H9 (cell line): ENCODE measurements around the gene TMEM141. TPM values are rescaled to one million over a fixed set of nuclear protein-coding genes. Genes with fewer than 3 reads are reported as not detected.
A peak's percentile ranks its signal among the peaks of the same experiment; 100 is the strongest.

Experiments used
- DNase-seq: peaks from one replicate; pipeline ENCODE4 v3.0.0-alpha.2; 2017
- H2AFZ ChIP-seq: one replicate; pipeline ENCODE4 v1.6.1; 2013; ENCODE audit warnings: mild to moderate bottlenecking, low read length, control low read depth, moderate library complexity
- H2AK5ac ChIP-seq: 2 replicates; pipeline ENCODE4 v1.6.1; 2013; ENCODE audit warnings: low read length, control low read depth, mixed read lengths; ENCODE audit not compliant: insufficient read length
- H2BK120ac ChIP-seq: one replicate; pipeline ENCODE4 v1.6.1; 2013; ENCODE audit warnings: low read depth, mild to moderate bottlenecking, low read length, control low read depth, inconsistent platforms; ENCODE audit not compliant: poor library complexity, severe bottlenecking
- H2BK12ac ChIP-seq: 2 replicates; pipeline ENCODE4 v1.6.1; 2013; ENCODE audit warnings: low read length, control low read depth, mixed read lengths, low read depth; ENCODE audit not compliant: insufficient read length
- H2BK15ac ChIP-seq: 2 replicates; pipeline ENCODE4 v1.6.1; 2013; ENCODE audit warnings: low read depth, low read length, control low read depth
- H2BK20ac ChIP-seq: one replicate; pipeline ENCODE4 v1.6.1; 2013; ENCODE audit warnings: low read depth, mild to moderate bottlenecking, low read length, control low read depth, inconsistent platforms; ENCODE audit not compliant: poor library complexity, severe bottlenecking
- H2BK5ac ChIP-seq: 2 replicates; pipeline ENCODE4 v1.6.1; 2013; ENCODE audit warnings: low read length, control low read depth, mixed read lengths; ENCODE audit not compliant: insufficient read length
- H3K14ac ChIP-seq: 2 replicates; pipeline ENCODE4 v1.6.1; 2013; ENCODE audit warnings: low read length, control low read depth; ENCODE audit not compliant: insufficient read depth
- H3K18ac ChIP-seq: 2 replicates; pipeline ENCODE4 v1.6.1; 2013; ENCODE audit warnings: low read depth, mild to moderate bottlenecking, mixed read lengths, low read length, control low read depth; ENCODE audit not compliant: insufficient read length
- H3K23ac ChIP-seq: 2 replicates; pipeline ENCODE4 v1.6.1; 2013; ENCODE audit warnings: low read length, control low read depth, mixed read lengths, low read depth; ENCODE audit not compliant: insufficient read length
- H3K23me2 ChIP-seq: 2 replicates; pipeline ENCODE4 v1.6.1; 2013; ENCODE audit warnings: low read depth, mild to moderate bottlenecking, mixed read lengths, low read length, control low read depth; ENCODE audit not compliant: insufficient read length, poor library complexity, severe bottlenecking
- H3K27ac ChIP-seq: 2 replicates; pipeline ENCODE4 v1.5.1; 2013; ENCODE audit warnings: low read length, control low read depth, mixed read lengths, low read depth; ENCODE audit not compliant: insufficient read length
- H3K27me3 ChIP-seq: 2 replicates; pipeline ENCODE4 v1.6.1; 2013; ENCODE audit warnings: low read length, control low read depth, inconsistent platforms; ENCODE audit not compliant: insufficient read depth
- H3K4ac ChIP-seq: 2 replicates; pipeline ENCODE4 v1.6.1; 2013; ENCODE audit warnings: low read depth, mild to moderate bottlenecking, control low read depth, inconsistent platforms, low read length, moderate library complexity
- H3K4me1 ChIP-seq: 2 replicates; pipeline ENCODE4 v1.6.1; 2013; ENCODE audit warnings: low read length, control low read depth, inconsistent platforms; ENCODE audit not compliant: insufficient read depth
- H3K4me2 ChIP-seq: 2 replicates; pipeline ENCODE4 v1.6.1; 2013; ENCODE audit warnings: low read length, control low read depth, mixed read lengths; ENCODE audit not compliant: insufficient read length, insufficient read depth
- H3K56ac ChIP-seq: 2 replicates; pipeline ENCODE4 v1.6.1; 2013; ENCODE audit warnings: low read depth, mild to moderate bottlenecking, mixed read lengths, low read length, control low read depth; ENCODE audit not compliant: insufficient read length
- H3K79me1 ChIP-seq: 2 replicates; pipeline ENCODE4 v1.6.1; 2013; ENCODE audit warnings: low read depth, mild to moderate bottlenecking, moderate library complexity, low read length, control low read depth, inconsistent platforms; ENCODE audit not compliant: insufficient read depth, poor library complexity, severe bottlenecking
- H3K79me2 ChIP-seq: 2 replicates; pipeline ENCODE4 v1.6.1; 2013; ENCODE audit warnings: low read length, control low read depth, inconsistent platforms; ENCODE audit not compliant: insufficient read depth
- H3K9ac ChIP-seq: 2 replicates; pipeline ENCODE4 v1.6.1; 2013; ENCODE audit warnings: low read length, control low read depth, mixed read lengths; ENCODE audit not compliant: insufficient read length; ENCODE audit errors: extremely low read depth
- H3K9me3 ChIP-seq: one replicate; pipeline ENCODE4 v1.6.1; 2013; ENCODE audit warnings: low read depth, low read length, inconsistent platforms; ENCODE audit not compliant: control insufficient read depth
- H3T11ph ChIP-seq: one replicate; pipeline ENCODE4 v1.6.1; 2013; ENCODE audit warnings: mild to moderate bottlenecking, low read length, control low read depth, inconsistent platforms
- H4K20me1 ChIP-seq: one replicate; pipeline ENCODE4 v1.6.1; 2013; ENCODE audit not compliant: control insufficient read depth, insufficient read length, insufficient read depth
- H4K5ac ChIP-seq: 2 replicates; pipeline ENCODE4 v1.6.1; 2013; ENCODE audit warnings: low read depth, mild to moderate bottlenecking, mixed read lengths, low read length, control low read depth; ENCODE audit not compliant: insufficient read length
- H4K8ac ChIP-seq: replicated peaks from 2 replicates; pipeline ENCODE4 v1.6.1; 2013; ENCODE audit warnings: low read length, control low read depth, mixed read lengths, low read depth; ENCODE audit not compliant: insufficient read length
- H4K91ac ChIP-seq: 2 replicates; pipeline ENCODE4 v1.6.1; 2013; ENCODE audit warnings: low read depth, mild to moderate bottlenecking, moderate library complexity, mixed read lengths, low read length, control low read depth; ENCODE audit not compliant: insufficient read length
- H3K27ac Mint-ChIP-seq, 3 experiments: 2 replicates in 2 of 3; 3 replicates in 1 of 3; pipeline ENCODE4 v1.8.0; 2020 to 2021; ENCODE audit warnings: mixed read lengths in 3 of 3, mild to moderate bottlenecking in 1 of 3, moderate library complexity in 1 of 3
- H3K27me3 Mint-ChIP-seq: 2 replicates; pipeline ENCODE4 v1.8.0; 2021; ENCODE audit warnings: low read depth, mild to moderate bottlenecking, moderate library complexity, mixed read lengths
- H3K36me3 Mint-ChIP-seq, 3 experiments: 2 replicates in 2 of 3; 3 replicates in 1 of 3; pipeline ENCODE4 v1.8.0; 2020 to 2021; ENCODE audit warnings: low read depth in 3 of 3, mixed read lengths in 3 of 3; ENCODE audit not compliant: insufficient read depth in 1 of 3
- H3K4me1 Mint-ChIP-seq, 2 experiments: 2 replicates each; pipeline ENCODE4 v1.8.0; 2020; ENCODE audit warnings: mixed read lengths in 2 of 2
- H3K4me3 Mint-ChIP-seq, 2 experiments: 2 replicates in 1 of 2; 3 replicates in 1 of 2; pipeline ENCODE4 v1.8.0; 2020 to 2021; ENCODE audit warnings: mild to moderate bottlenecking in 2 of 2, mixed read lengths in 2 of 2, moderate library complexity in 1 of 2
- H3K9me3 Mint-ChIP-seq, 2 experiments: 2 replicates in 1 of 2; 3 replicates in 1 of 2; pipeline ENCODE4 v1.8.0; 2020; ENCODE audit warnings: mild to moderate bottlenecking in 2 of 2, mixed read lengths in 2 of 2, moderate library complexity in 1 of 2
- WGBS: extraction: QIAGEN DNeasy Blood & Tissue Kit; methylation state at CpG from one replicate; pipeline ENCODE4 v1.1.7; 2013; ENCODE audit warnings: missing lambda C conversion rate, low lambda C conversion rate, mixed read lengths; ENCODE audit not compliant: insufficient read length; ENCODE audit errors: extremely low coverage; 5-methylcytosine and 5-hydroxymethylcytosine counted together
- total RNA-seq: library from RNA; stranded (reverse); gene quantifications from 2 replicates; pipeline ENCODE4 v1.2.1, GENCODE V29; 2021
- TF ChIP-seq, protein P1 (sequence below): fragments of 200-600 bp; sonication (generic); conservative IDR thresholded peaks from 3 replicates; pipeline ENCODE4 v1.8.0; 2021; ENCODE audit warnings: antibody characterized with exemption, mild to moderate bottlenecking

TMEM141 gene
- total RNA-seq, 1 experiment from 2014 or later = 55.2 TPM

- Histone ChIP-seq H2AK5ac (no peak within 1 kb of the TSS), H4K20me1 (peaks cover 4% of the 10 kb centered on the region), H3K27me3 (no peaks in the 10 kb centered on the region; the same call in 1 of the 2 replicates), H4K8ac (no peak within 1 kb of the TSS), H3K18ac (peak within 1 kb of the TSS; percentile 64), H2BK12ac (no peak within 1 kb of the TSS), H2BK5ac (no peak within 1 kb of the TSS), H3K4me2 (peak within 1 kb of the TSS; percentile 88), H3K9me3 (no peaks in the 10 kb centered on the region), H3K4ac (no peak within 1 kb of the TSS), H3K14ac (peak within 1 kb of the TSS; percentile 85), H2BK15ac (no peak within 1 kb of the TSS), H4K5ac (no peak within 1 kb of the TSS), H4K91ac (no peak within 1 kb of the TSS), H3K79me1 (peaks cover 11% of the 10 kb centered on the region), H3K27ac (no peak within 1 kb of the TSS), H3K23me2 (peaks cover 15% of the 10 kb centered on the region), H2BK120ac (no peak within 1 kb of the TSS), H3K4me1 (no peaks in the 10 kb centered on the region), H3K23ac (no peak within 1 kb of the TSS), H3K9ac (peak within 1 kb of the TSS; percentile 81), H3K56ac (no peak within 1 kb of the TSS), H3T11ph (no peak within 1 kb of the TSS), H2BK20ac (no peak within 1 kb of the TSS), H2AFZ (no peak within 1 kb of the TSS), H3K79me2 (peaks cover 9% of the 10 kb centered on the region; the same call in 1 of the 2 replicates)
- TF ChIP-seq, protein P1, sequence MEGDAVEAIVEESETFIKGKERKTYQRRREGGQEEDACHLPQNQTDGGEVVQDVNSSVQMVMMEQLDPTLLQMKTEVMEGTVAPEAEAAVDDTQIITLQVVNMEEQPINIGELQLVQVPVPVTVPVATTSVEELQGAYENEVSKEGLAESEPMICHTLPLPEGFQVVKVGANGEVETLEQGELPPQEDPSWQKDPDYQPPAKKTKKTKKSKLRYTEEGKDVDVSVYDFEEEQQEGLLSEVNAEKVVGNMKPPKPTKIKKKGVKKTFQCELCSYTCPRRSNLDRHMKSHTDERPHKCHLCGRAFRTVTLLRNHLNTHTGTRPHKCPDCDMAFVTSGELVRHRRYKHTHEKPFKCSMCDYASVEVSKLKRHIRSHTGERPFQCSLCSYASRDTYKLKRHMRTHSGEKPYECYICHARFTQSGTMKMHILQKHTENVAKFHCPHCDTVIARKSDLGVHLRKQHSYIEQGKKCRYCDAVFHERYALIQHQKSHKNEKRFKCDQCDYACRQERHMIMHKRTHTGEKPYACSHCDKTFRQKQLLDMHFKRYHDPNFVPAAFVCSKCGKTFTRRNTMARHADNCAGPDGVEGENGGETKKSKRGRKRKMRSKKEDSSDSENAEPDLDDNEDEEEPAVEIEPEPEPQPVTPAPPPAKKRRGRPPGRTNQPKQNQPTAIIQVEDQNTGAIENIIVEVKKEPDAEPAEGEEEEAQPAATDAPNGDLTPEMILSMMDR = no peak
- Mint-ChIP-seq H3K27ac (peak within 1 kb of the TSS in 2 of 3 experiments; percentile 68 to 86; a peak in 2 of 7 replicates), H3K4me3 (peak within 1 kb of the TSS; percentile 80 to 91), H3K4me1 (peaks cover 16 to 27% of the 10 kb centered on the region in 2 experiments), H3K27me3 (peaks cover 15% of the 10 kb centered on the region), H3K9me3 (no peaks in the 10 kb centered on the region), H3K36me3 (peaks cover 23 to 46% (median 37%) of the 10 kb centered on the region in 3 experiments; a peak in 6 of 7 replicates)
- WGBS = no CpG with 5 or more reads among the region's 96 CpGs
- DNase-seq = peak; percentile 65
These were observed 16.3 kb downstream of the TMEM141 start, which contains the start of gene RABL6 for GRCh38 chr9:136807281-136808074. Gene RABL6 (plus strand): TSS chr9:136807948. CDS start chr9:136808197, 249 bp downstream.
